ENCODE measurements around the gene MYF6. TPM values are rescaled to one million over a fixed set of nuclear protein-coding genes. Genes with fewer than 3 reads are reported as not detected.

MYF6 gene
- total RNA-seq, 2 experiments from 2014 or later: not detected

- no peak overlapping the region for H3K27ac Mint-ChIP-seq
- H3K4me3 Mint-ChIP-seq: no peak overlapping the region
- ChIA-PET POLR2A (no interaction called here), CTCF (no interaction called here)
- no peaks in the 10 kb centered on the region for H3K4me1 Mint-ChIP-seq (ENCODE audit: low read depth)
- no peak for DNase-seq
- no peaks in the 10 kb centered on the region for H3K36me3 Mint-ChIP-seq (ENCODE audit: low read depth)
- no peak for ATAC-seq
- H3K9me3 Mint-ChIP-seq (ENCODE audit: insufficient read depth): no peaks in the 10 kb centered on the region
- no peaks in the 10 kb centered on the region for H3K27me3 Mint-ChIP-seq (ENCODE audit: low read depth)
Measured at GRCh38 chr12:80745851-80746505, 38.5 kb downstream of the MYF6 start.

GRCh38 chr12:80747800-80748199, 40.4 kb downstream of the MYF6 start:
- no peaks in the 10 kb centered on the region for H3K9me3 Mint-ChIP-seq (ENCODE audit: insufficient read depth)
- no peaks in the 10 kb centered on the region for H3K27me3 Mint-ChIP-seq (ENCODE audit: low read depth)
- ATAC-seq (no peak), DNase-seq (no peak)
- ChIA-PET POLR2A (no interaction called here), CTCF (no interaction called here)
- no peak overlapping the region for H3K27ac Mint-ChIP-seq
- H3K36me3 Mint-ChIP-seq (ENCODE audit: low read depth): no peaks in the 10 kb centered on the region
- H3K4me1 Mint-ChIP-seq (ENCODE audit: low read depth): no peaks in the 10 kb centered on the region
- no peak overlapping the region for H3K4me3 Mint-ChIP-seq

GRCh38 chr12:80749456-80749855, 42.0 kb downstream of the MYF6 start:
- Mint-ChIP-seq H3K4me3 (no peak overlapping the region), H3K36me3 (ENCODE audit: low read depth) (no peaks in the 10 kb centered on the region), H3K27ac (no peak overlapping the region), H3K27me3 (ENCODE audit: low read depth) (no peaks in the 10 kb centered on the region), H3K9me3 (ENCODE audit: insufficient read depth) (no peaks in the 10 kb centered on the region), H3K4me1 (ENCODE audit: low read depth) (no peaks in the 10 kb centered on the region)
- POLR2A ChIA-PET: no interaction called here
- no peak for DNase-seq
- no peak for ATAC-seq
- CTCF ChIA-PET: no interaction called here

GRCh38 chr12:80752464-80752863, 45.0 kb downstream of the MYF6 start:
- Mint-ChIP-seq H3K27ac (no peak overlapping the region), H3K27me3 (ENCODE audit: low read depth) (no peaks in the 10 kb centered on the region), H3K36me3 (ENCODE audit: low read depth) (no peaks in the 10 kb centered on the region), H3K4me1 (ENCODE audit: low read depth) (no peaks in the 10 kb centered on the region), H3K9me3 (ENCODE audit: insufficient read depth) (no peaks in the 10 kb centered on the region), H3K4me3 (no peak overlapping the region)
- CTCF ChIA-PET: no interaction called here
- ATAC-seq (no peak), DNase-seq (no peak)
- POLR2A ChIA-PET: no interaction called here

GRCh38 chr12:80754274-80754673, 46.8 kb downstream of the MYF6 start:
- H3K27ac Mint-ChIP-seq: no peak overlapping the region
- no peaks in the 10 kb centered on the region for H3K4me1 Mint-ChIP-seq (ENCODE audit: low read depth)
- ATAC-seq (no peak), DNase-seq (no peak)
- CTCF ChIA-PET: interaction anchor here (1.1 kb wide), 1 partner anchor 9 kb away, joined by 4 read pairs; no protein-coding TSS in a partner anchor
- H3K9me3 Mint-ChIP-seq (ENCODE audit: insufficient read depth): no peaks in the 10 kb centered on the region
- no peaks in the 10 kb centered on the region for H3K27me3 Mint-ChIP-seq (ENCODE audit: low read depth)
- H3K4me3 Mint-ChIP-seq: no peak overlapping the region
- POLR2A ChIA-PET: no interaction called here
- no peaks in the 10 kb centered on the region for H3K36me3 Mint-ChIP-seq (ENCODE audit: low read depth)

GRCh38 chr12:80756875-80757274, 49.4 kb downstream of the MYF6 start:
- Mint-ChIP-seq H3K9me3 (ENCODE audit: insufficient read depth) (no peaks in the 10 kb centered on the region), H3K36me3 (ENCODE audit: low read depth) (no peaks in the 10 kb centered on the region), H3K27me3 (ENCODE audit: low read depth) (no peaks in the 10 kb centered on the region), H3K4me1 (ENCODE audit: low read depth) (no peaks in the 10 kb centered on the region), H3K27ac (no peak overlapping the region), H3K4me3 (no peak overlapping the region)
- ATAC-seq (no peak), DNase-seq (no peak)
- ChIA-PET POLR2A (no interaction called here), CTCF (no interaction called here)

Other genes starting within 250 kb of the MYF6 start
- not detected for gene MYF5, start 9.3 kb downstream of the MYF6 start, total RNA-seq
- gene LIN7A, start 230.3 kb downstream of the MYF6 start, total RNA-seq: not detected

All from activated CD8-positive, alpha-beta T cell treated with anti-CD3 and anti-CD28 coated beads, Interleukin-2, amount 10 ng/mL, durations not matched to agents 7 days and 5 days (primary cell).